Brain microvascular endothelial cell (primary cell): Measurements from ENCODE around the gene MYH10.

Experiments used
- DNase-seq: peaks from one replicate; pipeline ENCODE4 v3.0.0-alpha.2; 2020
- H3K27ac ChIP-seq: fragments of 250-450 bp; sonication (Bioruptor Pico); 2 replicates; pipeline ENCODE4 v1.5.1; 2020; ENCODE audit warnings: mild to moderate bottlenecking, moderate library complexity
- H3K27me3 ChIP-seq: fragments of 250-450 bp; sonication (Bioruptor Pico); replicated peaks from 2 replicates; pipeline ENCODE4 v1.5.1; 2020; ENCODE audit warnings: mild to moderate bottlenecking
- H3K36me3 ChIP-seq: fragments of 250-450 bp; sonication (Bioruptor Pico); replicated peaks from 2 replicates; pipeline ENCODE4 v1.5.1; 2020; ENCODE audit warnings: mild to moderate bottlenecking
- H3K4me3 ChIP-seq: 2 replicates; pipeline ENCODE4 v1.5.1; 2011; ENCODE audit warnings: low read depth, mild to moderate bottlenecking, control low read depth, low read length, moderate library complexity
- CTCF ChIP-seq: IDR thresholded peaks from 2 replicates; pipeline ENCODE4 v1.5.1; 2011; ENCODE audit warnings: low read depth, mild to moderate bottlenecking, moderate library complexity, low read length, control low read depth, inconsistent platforms; ENCODE audit errors: missing control alignments
- in situ Hi-C: cut with HindIII; loops from 2 replicates; pipeline ENCODE4 v1.10.0; 2017; ENCODE audit warnings: low sequenced_read_pairs, low pct_ligation_motif_present

MYH10 gene

GRCh38 chr17:8435245-8436168 lies 195.0 kb downstream of the MYH10 start, which contains the start of gene NDEL1:
TSS of gene NDEL1 (plus strand) at chr17:8435884. CDS start at chr17:8444272, 8,388 bp downstream.
- in situ Hi-C loops, result no loop called here
- peak; percentile 98 for DNase-seq

GRCh38 chr17:8430966-8431365 lies 199.6 kb downstream of the MYH10 start:
- peaks cover 2% of the 10 kb centered on the region for H3K36me3 ChIP-seq
- no peak overlapping the region for H3K27ac ChIP-seq
- in situ Hi-C loops, result no loop called here
- TF ChIP-seq CTCF, result no peak
- H3K4me3 ChIP-seq, result no peak overlapping the region
- no peaks in the 10 kb centered on the region for H3K27me3 ChIP-seq
- DNase-seq, result no peak

More at GRCh38 chr17:8435245-8436168, 195.0 kb downstream of the MYH10 start, which contains the start of gene NDEL1:
- Histone ChIP-seq H3K27ac (peak within 1 kb of the TSS; percentile 97), H3K27me3 (no peaks in the 10 kb centered on the region), H3K36me3 (peaks cover 8% of the 10 kb centered on the region), H3K4me3 (peak within 1 kb of the TSS; percentile 91)
- no peak for TF ChIP-seq CTCF

GRCh38 chr17:8426802-8427201 lies 203.7 kb downstream of the MYH10 start:
- DNase-seq, result no peak
- H3K4me3 ChIP-seq, result no peak overlapping the region
- no peak for TF ChIP-seq CTCF
- no peaks in the 10 kb centered on the region for H3K27me3 ChIP-seq
- in situ Hi-C loops, result no loop called here
- H3K27ac ChIP-seq, result no peak overlapping the region
- no peaks in the 10 kb centered on the region for H3K36me3 ChIP-seq

DNA sequence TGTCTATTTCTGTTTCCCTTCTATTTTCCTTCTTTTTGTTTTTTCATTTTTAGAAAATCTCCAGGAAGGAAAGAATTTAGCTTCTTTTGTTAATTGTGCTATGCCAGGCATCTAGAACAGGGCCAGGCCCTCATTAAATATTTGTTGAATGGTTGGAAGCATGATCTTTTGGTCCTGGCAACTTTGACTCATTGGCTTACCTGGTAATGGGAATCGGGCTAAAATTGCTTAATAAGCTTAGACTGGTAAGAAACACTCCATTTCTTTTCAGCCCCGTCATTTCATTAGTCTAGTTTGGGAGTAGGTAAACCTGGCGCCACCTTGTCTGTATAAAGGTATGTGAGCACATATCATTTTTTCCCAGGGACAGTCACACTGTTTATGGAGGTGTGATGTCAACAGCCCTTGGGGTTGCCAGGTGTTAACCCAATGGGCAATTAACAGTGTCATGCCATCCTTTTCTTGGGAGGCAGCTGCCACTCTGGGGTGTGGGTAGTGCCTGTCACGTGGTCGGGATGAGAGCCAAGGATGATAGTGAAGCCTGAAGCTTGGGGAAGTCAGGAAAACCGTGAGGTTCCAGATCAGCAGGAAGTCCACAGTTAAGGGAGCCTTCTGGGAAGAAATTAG lies 204.3 kb downstream of the MYH10 start:
- Histone ChIP-seq H3K27ac (no peak overlapping the region), H3K27me3 (no peaks in the 10 kb centered on the region), H3K4me3 (no peak overlapping the region), H3K36me3 (no peaks in the 10 kb centered on the region)
- TF ChIP-seq CTCF, result no peak
- no peak for DNase-seq
- in situ Hi-C loops, result no loop called here
